Adrenal gland (tissue), 12 donors: ENCODE data around the gene PPP1R9B. TPM values are rescaled to one million over a fixed set of nuclear protein-coding genes. Genes with fewer than 3 reads are reported as not detected.

ENCODE experiments used
- DNase-seq, 7 donors: peaks; one replicate each; pipeline ENCODE4 v3.0.0-alpha.2; 2019 to 2020
- H3K27ac ChIP-seq, 5 donors: fragments of 200-600 bp; sonication (generic) in 4 of 5; 1 replicate in 3 of 5; 2 replicates in 2 of 5; pipeline versions ENCODE4 v1.5.1 to v1.8.0; 2016 to 2020; ENCODE audit warnings: mild to moderate bottlenecking in 1 of 5
- H3K27me3 ChIP-seq: fragments of 200-600 bp; 2 replicates; pipeline ENCODE4 v1.8.0; 2021
- H3K36me3 ChIP-seq, 2 donors: fragments of 200-600 bp; replicated peaks in 1 of 2; 1 replicate in 1 of 2; 2 replicates in 1 of 2; pipeline versions ENCODE4 v1.5.1 to v1.8.0; 2018 to 2022
- H3K4me1 ChIP-seq, 2 donors: fragments of 200-600 bp; replicated peaks in 1 of 2; 1 replicate in 1 of 2; 2 replicates in 1 of 2; pipeline versions ENCODE4 v1.5.1 to v1.8.0; 2018 to 2021
- H3K4me3 ChIP-seq, 4 donors: fragments of 200-600 bp; sonication (generic) in 3 of 4; one replicate each; pipeline ENCODE4 v1.5.1; 2016 to 2018
- H3K9me3 ChIP-seq, 3 donors: fragments of 200-600 bp; sonication (generic) in 1 of 3; replicated peaks in 1 of 3; 1 replicate in 2 of 3; 2 replicates in 1 of 3; pipeline versions ENCODE4 v1.5.1 to v1.8.0; 2016 to 2021
- CTCF ChIP-seq, 6 experiments: fragments of 450-650 bp in 4 of 6; fragments of 200-600 bp in 2 of 6; sonication (generic) in 1 of 6; IDR thresholded peaks; 1 replicate in 5 of 6; 2 replicates in 1 of 6; pipeline versions ENCODE4 v1.5.1 to v1.8.0; 2016 to 2021; ENCODE audit warnings: antibody characterized with exemption in 6 of 6, mild to moderate bottlenecking in 2 of 6, moderate library complexity in 1 of 6
- POLR2A ChIP-seq, 2 donors: fragments of 450-650 bp; IDR thresholded peaks; one replicate each; pipeline ENCODE4 v1.6.1; 2017; ENCODE audit warnings: antibody characterized with exemption in 2 of 2, mild to moderate bottlenecking in 2 of 2, moderate library complexity in 1 of 2
- WGBS, 4 donors: extraction: QIAGEN DNeasy Blood & Tissue Kit in 2 of 4; methylation state at CpG; one replicate each; pipeline versions ENCODE4 v1.1.5 to v1.1.7; 2013 to 2017; 5-methylcytosine and 5-hydroxymethylcytosine counted together
- intact Hi-C, 2 donors: fragments of 100-400 bp; cut with DNase I; formaldehyde crosslinking; loops; one replicate each; pipeline versions ENCODE4 v1.14.1 to v1.15.0; 2022 to 2023
- polyA plus RNA-seq, 3 donors: library from polyadenylated mRNA; stranded (reverse); fragments of 200-250 nt in 2 of 3; fragments of 350-450 nt in 1 of 3; fragmentation: Illumina TruSeq in 1 of 3; extraction: RNeasy Lipid Tissue Mini Kit (QIAGEN cat#74804) in 1 of 3; gene quantifications; one replicate each; pipeline ENCODE4 v1.2.3, GENCODE V29; 2013 to 2014
- total RNA-seq, 9 donors: library from RNA; depleted of rRNA in 4 of 9; stranded (reverse); fragments of >200 nt in 4 of 9; fragments of 120-200 nt in 1 of 9; fragmentation: NEBNext Ultra II Directional in 1 of 9; extraction: Animal tissue kit (Norgen Biotek cat#: 25700) in 1 of 9; gene quantifications; one replicate each; pipeline versions ENCODE4 v1.1.0 to v1.2.4, GENCODE V29; 2013 to 2023
- donor health status: healthy with polysubstance abuse.
- donor health status: Bipolar disorder and iron deficiency.
- donor health status: DM: yes; HTN: yes; CAD: no.
- donor health status: DM: no; HTN: no; CAD: no.
- donor health status: DM: no; HTN: no; CAD: no.
- donor health status: DM: yes; HTN: yes; CAD: no.

Gene PPP1R9B
- total and polyA plus RNA-seq, 12 donors = 21.8 to 128 (median 52.1) TPM

GRCh38 chr17:50120475-50121253 is 29.8 kb downstream of the PPP1R9B start:
- TF ChIP-seq POLR2A (IDR thresholded peaks at IDR 0.05) (no peak), CTCF (IDR thresholded peaks at IDR 0.05) (no peak)
- no peaks in the 10 kb centered on the region for H3K27me3 ChIP-seq
- DNase-seq = no peak
- intact Hi-C loops = no loop called here
- H3K9me3 ChIP-seq = no peaks in the 10 kb centered on the region
- no peak overlapping the region for H3K27ac ChIP-seq
- H3K36me3 ChIP-seq = no peaks in the 10 kb centered on the region
- 91 to 96% (median 94%) methylated on average over 7 of the region's 7 CpGs for WGBS, 4 donors
- peaks cover 0 to 12% of the 10 kb centered on the region in 2 donors for H3K4me1 ChIP-seq
- H3K4me3 ChIP-seq = no peak overlapping the region

GRCh38 chr17:50118828-50119218 is 31.7 kb downstream of the PPP1R9B start:
- intact Hi-C loops = no loop called here
- no peak for TF ChIP-seq POLR2A (IDR thresholded peaks at IDR 0.05)
- no peak for TF ChIP-seq CTCF (IDR thresholded peaks at IDR 0.05)
- Histone ChIP-seq H3K4me1 (peaks cover 0 to 11% of the 10 kb centered on the region in 2 donors), H3K36me3 (no peaks in the 10 kb centered on the region), H3K27ac (no peak overlapping the region), H3K27me3 (no peaks in the 10 kb centered on the region), H3K9me3 (no peaks in the 10 kb centered on the region), H3K4me3 (no peak overlapping the region)
- WGBS, 4 donors = 76 to 100% (median 92%) methylated on average over 1 to 4 of the region's 4 CpGs
- DNase-seq = no peak

- Histone ChIP-seq H3K4me1 (peaks cover 0 to 12% of the 10 kb centered on the region in 2 donors), H3K4me3 (no peak overlapping the region), H3K9me3 (no peaks in the 10 kb centered on the region), H3K27me3 (no peaks in the 10 kb centered on the region), H3K36me3 (no peaks in the 10 kb centered on the region), H3K27ac (no peak overlapping the region)
- DNase-seq = peak in 2 of 7 donors; percentile 32 to 35
- WGBS, 4 donors = 86 to 93% (median 89%) methylated on average over 12 to 23 of the region's 23 CpGs
- intact Hi-C loops = no loop called here
- TF ChIP-seq CTCF (IDR thresholded peaks at IDR 0.05) (no peak), POLR2A (IDR thresholded peaks at IDR 0.05) (no peak)
These were observed 32.2 kb downstream of the PPP1R9B start for GRCh38 chr17:50118076-50118827.

GRCh38 chr17:50117202-50118051 is 33.0 kb downstream of the PPP1R9B start:
- H3K4me3 ChIP-seq = peak overlapping the region in 1 of 4 donors; percentile 31
- TF ChIP-seq CTCF (IDR thresholded peaks at IDR 0.05) (peak in 5 of 6 experiments; percentile 52 to 88 (median 70)), POLR2A (IDR thresholded peaks at IDR 0.05) (no peak)
- peak; percentile 53 to 76 (median 66) for DNase-seq
- H3K4me1 ChIP-seq = peaks cover 2 to 20% of the 10 kb centered on the region in 2 donors
- H3K27me3 ChIP-seq = no peaks in the 10 kb centered on the region
- H3K9me3 ChIP-seq = no peaks in the 10 kb centered on the region
- H3K36me3 ChIP-seq = no peaks in the 10 kb centered on the region
- H3K27ac ChIP-seq = no peak overlapping the region
- intact Hi-C loops = no loop called here
- WGBS, 4 donors = 12 to 36% (median 18%) methylated on average over 9 to 64 of the region's 64 CpGs
